ENCODE data around the gene ACO1.

DNA sequence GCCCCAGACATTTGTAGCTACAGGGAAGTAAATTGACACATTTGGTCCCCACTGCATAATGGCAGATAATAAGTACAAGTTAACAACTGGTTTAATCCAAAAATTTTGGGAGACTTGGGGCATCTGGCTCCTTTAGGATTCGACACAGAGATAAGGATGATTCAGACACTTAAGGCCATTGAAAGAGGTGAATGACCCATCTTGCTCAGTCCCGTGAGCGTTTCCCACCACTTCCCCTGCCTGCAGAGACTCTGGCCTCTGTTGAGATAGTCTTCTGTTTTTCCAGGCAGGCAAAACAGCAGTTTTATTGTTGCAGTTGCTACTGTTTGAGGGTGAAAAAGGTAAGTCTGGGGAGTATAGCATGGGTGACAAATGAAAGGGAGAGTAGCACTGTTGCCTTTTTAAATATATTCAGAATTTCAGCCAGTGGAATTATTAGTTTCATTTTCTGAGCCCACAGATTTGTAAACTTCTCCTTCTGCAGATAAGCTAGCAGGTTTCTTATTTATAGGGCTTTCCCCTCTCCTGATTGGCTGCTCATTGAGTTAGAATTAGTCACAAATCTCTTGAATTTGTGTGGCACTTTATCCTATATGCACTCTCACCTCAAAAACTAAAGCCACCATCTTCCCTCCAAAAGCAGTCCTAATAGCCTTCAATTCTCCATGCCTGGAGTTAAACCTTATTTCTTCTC lies 19.3 kb downstream of the ACO1 start:
- TF ChIP-seq POLR2A (IDR thresholded peaks at IDR 0.05; ENCODE audit: low read length) (no peak), GATA1 (IDR thresholded peaks at IDR 0.05; ENCODE audit: low read depth, low read length) (no peak)

All from erythroblast (primary cell).